Posterior vena cava (tissue), 2 donors: ENCODE data around the gene CCDC57. TPM values are rescaled to one million over a fixed set of nuclear protein-coding genes. Genes with fewer than 3 reads are reported as not detected.

Source experiments
- DNase-seq: peaks from one replicate; pipeline ENCODE4 v3.0.0-alpha.2; 2020; ENCODE audit warnings: low spot score
- intact Hi-C, 2 donors: fragments of 100-400 bp; cut with DNase I; formaldehyde crosslinking; loops; one replicate each; pipeline versions ENCODE4 v1.14.1 to v1.14.2; 2022 to 2023
- total RNA-seq, 2 donors: library from RNA; stranded (reverse); fragmentation: NEBNext Ultra II Directional; extraction: Animal tissue kit (Norgen Biotek cat#: 25700); gene quantifications; one replicate each; pipeline ENCODE4 v1.2.1, GENCODE V29; 2021
- donor health status: DM: yes; HTN: yes; CAD: no.
- donor health status: DM: yes; HTN: yes; CAD: no.

CCDC57 gene
- total RNA-seq, 2 donors from 2014 or later = 20.3 to 28.5 TPM

DNA sequence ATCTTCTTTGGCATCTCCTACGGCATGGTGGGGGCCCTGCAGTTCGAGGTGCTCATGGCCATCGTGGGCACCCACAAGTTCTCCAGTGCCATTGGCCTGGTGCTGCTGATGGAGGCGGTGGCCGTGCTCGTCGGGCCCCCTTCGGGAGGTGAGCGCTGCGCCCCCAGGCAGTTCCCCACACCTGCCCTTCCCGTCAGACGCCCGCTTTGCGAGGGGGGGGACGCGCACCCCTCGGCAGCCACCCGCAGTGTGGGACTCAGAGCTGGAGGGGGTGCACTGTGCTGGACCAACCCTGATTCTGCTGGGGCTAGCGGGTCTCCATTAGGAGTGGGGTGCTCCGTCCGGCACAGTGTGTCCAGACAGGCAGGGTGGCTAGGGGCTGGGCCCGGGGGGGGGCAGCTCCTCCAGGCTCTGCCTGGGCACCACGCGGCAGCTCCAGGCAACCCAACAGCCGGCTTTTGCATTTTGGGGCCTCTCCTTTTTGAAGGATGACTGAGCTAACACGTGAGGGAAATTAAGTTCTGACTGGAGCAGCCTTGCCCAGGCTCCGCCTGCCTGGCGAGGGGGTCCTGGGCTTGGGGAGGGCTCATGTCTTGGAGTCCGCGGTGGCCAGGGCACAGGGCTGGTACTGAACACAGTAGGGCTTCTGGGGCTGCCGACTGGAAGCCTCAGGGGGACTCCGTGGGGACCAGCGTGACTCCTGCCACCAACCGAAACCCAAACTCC lies 25.3 kb upstream of the CCDC57 start:
- intact Hi-C loops = loop anchor here (2.0 kb wide), 2 partner anchors 83 to 85 kb away; no protein-coding TSS in a partner anchor
- DNase-seq = peak; percentile 82

DNA sequence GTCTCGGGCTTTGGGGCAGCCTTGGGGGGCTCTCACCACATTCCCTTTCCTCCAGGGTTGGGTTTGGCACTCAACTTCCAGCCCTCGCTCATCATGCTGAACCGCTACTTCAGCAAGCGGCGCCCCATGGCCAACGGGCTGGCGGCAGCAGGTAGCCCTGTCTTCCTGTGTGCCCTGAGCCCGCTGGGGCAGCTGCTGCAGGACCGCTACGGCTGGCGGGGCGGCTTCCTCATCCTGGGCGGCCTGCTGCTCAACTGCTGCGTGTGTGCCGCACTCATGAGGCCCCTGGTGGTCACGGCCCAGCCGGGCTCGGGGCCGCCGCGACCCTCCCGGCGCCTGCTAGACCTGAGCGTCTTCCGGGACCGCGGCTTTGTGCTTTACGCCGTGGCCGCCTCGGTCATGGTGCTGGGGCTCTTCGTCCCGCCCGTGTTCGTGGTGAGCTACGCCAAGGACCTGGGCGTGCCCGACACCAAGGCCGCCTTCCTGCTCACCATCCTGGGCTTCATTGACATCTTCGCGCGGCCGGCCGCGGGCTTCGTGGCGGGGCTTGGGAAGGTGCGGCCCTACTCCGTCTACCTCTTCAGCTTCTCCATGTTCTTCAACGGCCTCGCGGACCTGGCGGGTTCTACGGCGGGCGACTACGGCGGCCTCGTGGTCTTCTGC lies 24.6 kb upstream of the CCDC57 start:
- intact Hi-C loops = loop anchor here (2.0 kb wide), 2 partner anchors 84 to 86 kb away; no protein-coding TSS in a partner anchor
- DNase-seq = peak; percentile 81

DNA sequence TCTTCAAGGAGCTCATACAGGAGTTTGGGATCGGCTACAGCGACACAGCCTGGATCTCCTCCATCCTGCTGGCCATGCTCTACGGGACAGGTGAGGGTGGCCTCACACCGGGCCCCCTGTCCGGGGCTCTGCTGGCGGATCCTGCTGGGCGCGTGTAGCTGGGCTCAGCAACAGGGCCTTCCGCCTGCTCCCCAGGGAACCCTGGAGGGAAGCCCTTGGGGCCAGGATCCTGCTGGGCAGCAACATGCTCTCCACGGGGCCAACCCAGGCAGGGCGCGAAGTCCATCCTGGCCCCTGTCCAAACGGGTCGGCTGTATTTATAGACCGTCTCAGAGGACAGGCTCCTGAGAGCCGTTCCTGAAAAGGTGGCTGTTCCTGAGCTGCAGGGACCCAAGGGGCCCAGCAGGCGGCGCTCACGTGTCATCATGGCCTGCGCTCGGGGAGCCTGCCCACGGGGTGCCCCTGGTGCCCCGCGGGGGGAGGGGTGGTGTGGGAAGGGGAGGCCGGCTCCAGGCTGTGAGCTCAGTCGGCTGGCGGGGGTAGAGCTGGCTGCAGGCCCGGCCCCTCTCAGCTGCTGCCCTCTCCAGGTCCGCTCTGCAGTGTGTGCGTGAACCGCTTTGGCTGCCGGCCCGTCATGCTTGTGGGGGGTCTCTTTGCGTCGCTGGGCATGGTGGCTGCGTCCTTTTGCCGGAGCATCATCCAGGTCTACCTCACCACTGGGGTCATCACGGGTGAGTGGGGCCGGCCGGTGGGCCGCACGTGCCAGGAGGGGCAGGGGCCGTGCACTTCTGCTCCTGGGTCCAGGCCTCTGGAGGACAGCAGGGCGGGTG lies 23.7 kb upstream of the CCDC57 start:
- peak; percentile 91 for DNase-seq
- intact Hi-C loops = loop anchor here (2.0 kb wide), 2 partner anchors 84 to 86 kb away; no protein-coding TSS in a partner anchor

DNA sequence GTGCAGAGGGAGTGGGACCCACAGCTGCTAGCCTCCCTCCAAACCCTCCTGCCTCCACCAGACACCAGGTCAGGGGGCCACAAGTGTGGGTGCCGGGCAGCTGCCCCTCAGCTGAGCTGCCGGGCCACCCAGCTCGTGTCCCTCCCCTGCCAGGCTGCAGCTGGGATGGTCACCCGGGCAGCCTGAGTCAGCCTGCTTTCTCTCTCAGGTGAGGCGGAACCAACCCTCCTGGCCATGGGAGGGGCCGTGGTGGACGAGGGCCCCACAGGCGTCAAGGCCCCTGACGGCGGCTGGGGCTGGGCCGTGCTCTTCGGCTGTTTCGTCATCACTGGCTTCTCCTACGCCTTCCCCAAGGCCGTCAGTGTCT lies 23.1 kb upstream of the CCDC57 start:
- intact Hi-C loops = loop anchor here (2.0 kb wide), 2 partner anchors 85 to 87 kb away; no protein-coding TSS in a partner anchor
- peak; percentile 76 for DNase-seq

DNA sequence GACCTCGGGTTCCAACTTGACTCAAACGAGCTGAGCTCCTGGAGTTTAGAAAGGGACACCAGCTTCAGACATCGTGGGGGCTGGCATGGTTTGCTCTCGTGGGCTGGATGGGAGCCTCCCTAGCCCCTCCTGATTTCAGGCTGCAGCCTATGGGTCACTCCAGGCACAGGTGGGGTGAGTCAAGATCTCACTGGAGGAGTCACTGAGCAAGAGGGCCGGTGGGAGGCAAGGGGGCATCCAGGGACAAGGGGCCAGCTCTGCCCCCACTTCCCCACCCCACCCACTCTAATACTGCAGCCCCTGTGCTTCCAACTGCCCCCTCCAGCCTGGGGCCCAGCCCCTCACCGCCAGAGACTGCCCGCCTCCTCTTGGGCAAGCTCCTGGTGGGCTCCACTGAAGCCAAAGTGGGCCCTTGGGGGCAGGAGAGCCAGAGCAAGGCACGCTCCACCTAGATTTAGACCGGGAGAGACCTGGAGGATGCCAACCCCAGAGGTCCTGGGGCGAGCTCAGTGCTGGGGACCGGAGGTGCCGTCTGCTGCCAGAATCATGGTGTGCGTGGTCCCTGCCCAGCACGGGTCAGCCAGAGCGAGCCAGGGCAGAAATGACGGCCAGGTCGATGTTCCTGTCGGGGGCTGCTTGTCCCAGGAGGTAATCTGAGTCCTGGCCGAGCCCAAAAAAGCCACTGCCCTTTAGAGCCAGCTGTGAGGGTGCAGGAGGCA lies 22.6 kb upstream of the CCDC57 start:
- peak; percentile 79 for DNase-seq
- intact Hi-C loops = no loop called here

DNA sequence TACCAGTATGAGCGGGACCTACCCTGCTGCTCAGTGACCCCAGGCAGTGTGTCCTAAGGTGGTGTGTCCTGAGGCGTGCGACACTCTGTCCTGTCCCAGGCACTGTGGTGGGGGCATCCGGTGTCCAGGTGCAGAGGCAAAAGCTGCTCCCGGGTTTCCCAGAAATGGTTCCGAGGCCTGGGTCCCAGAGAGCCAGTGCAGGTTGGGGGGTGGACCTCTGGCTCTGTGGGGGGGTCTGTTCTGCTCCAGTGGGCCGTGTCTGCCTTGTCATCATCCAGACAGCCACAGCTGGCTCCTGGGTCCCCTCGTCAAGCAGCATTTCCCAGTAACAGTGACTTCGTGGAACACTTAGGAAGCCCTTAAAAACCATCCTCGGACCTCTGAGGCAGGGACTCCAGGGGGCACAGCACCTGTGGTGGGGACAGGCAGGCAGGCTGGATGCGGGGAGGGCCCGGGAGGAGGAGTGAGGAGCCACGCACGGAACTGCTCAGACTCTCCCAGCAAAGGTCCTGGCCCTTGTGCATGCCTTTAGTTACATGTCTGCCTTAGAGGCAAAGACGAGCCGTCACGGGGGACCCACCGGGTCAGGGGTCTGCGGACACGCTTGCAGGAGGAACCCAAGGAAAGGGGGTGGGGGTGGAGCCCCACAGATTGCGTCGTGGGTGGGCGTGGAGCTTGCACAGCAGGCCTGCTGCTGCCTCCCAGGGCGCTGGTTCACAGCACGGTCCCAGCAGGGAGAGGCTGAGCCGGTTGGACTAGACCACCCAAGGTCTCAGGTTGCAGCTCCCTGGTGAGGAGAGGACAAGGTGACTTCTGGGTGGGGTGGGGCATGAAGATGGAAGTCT lies 21.8 kb upstream of the CCDC57 start:
- intact Hi-C loops = no loop called here
- peak; percentile 78 for DNase-seq

DNA sequence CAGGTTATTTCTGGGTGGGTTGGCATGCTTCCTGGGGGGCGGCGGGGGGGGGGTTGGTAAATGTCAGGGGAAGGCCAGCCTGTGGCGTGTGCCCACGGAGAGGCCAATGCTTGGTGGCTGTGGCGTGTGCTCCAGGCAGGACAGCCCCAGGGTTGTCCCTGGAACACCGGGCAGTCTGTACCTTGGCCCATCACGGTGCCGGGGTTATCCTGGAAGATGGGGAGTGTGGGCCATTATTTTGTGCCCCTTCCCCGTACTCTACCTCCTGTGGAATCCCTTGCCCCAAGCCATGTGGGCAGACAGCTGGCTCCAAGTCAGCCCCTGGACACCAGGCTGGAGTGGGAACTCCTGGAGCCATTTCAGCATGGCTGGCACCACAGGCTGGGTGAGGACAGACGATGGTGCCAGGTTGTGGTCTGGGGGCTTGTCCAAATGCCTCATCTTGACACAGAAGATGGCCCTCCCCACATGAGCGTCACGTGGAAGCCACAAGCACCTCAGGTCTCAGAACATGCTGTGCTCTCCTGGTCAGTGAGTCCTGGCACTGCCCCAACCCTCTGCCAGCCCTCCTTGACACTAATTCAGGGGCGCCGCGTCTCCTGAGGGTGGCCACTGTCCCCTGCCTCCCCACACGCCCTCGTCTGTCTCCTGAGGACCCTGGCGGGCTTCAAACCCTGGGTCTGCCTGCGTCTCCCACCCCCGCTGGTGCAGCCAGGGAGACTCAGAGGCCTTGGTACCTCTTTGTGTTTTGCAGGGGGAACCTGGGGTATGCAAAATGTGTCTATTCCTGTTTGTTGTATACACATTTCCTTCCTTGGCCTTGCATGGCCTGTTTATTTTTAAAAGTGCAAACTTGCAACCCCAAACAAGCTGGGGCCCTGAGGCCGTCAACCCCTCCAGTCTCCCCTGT lies 20.5 kb upstream of the CCDC57 start:
- intact Hi-C loops = no loop called here
- DNase-seq = peak; percentile 81

DNA sequence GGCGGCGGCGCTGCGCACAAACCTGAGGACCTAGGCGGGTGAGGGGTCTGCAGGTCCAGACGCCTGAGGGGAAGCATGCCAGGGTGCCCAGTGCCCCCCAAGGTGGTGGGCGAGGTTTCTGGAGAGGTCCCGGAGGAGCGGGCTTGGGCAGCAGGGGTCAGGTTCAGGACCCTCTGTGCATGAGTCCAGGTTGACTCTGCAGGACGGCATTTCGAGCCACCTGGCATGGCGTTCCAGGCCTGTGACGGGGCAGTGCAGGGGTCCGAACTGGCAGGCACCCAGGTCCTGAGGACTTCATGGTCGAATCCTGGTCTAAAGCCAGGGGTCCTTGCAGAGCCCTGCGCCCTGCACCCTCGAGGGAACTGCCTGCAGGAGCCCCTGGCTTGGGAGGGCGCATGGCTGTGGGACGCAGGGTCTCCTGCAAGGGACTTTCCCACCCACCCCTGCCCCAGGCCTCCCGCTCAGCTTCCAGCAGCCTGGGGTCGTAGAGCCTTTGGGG lies 19.7 kb upstream of the CCDC57 start:
- intact Hi-C loops = no loop called here
- DNase-seq = peak; percentile 82

DNA sequence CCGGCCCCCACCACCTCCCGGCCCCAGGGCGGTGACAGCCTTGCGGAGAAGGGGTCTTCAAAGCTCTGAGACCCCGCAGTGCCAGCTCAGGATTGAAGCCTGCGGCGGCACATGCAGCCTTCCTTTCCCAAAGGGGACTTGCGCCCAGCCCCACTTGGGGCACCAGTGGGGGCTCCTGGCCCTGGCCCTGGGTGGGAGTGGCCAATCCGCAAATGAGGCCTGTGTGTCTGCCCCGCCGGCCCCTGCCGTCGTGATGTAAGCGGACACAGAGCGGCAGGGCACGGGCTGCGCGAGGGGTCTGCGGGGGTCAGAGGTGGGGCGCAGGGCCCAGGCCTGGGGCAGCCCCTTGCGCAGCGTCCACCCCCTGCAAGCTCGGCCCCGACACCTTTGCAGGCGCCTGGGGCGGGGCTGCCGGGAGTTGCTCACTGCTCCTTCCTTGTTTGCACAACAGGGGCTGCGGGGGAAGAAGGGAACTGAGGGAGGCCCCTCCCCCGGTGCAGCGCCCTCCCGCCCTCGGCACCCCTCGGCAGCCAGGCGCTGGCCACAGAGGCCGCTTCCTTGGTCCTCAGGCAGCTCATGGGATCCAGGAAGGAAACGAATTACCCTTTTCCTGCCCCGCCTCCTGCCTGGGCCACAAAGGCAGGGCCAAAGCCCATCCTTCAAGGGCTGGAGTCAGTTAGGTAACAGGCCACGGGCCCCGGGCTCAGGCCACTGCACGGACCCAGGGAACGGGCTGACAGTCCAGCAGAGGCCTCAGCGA lies 19.1 kb upstream of the CCDC57 start:
- intact Hi-C loops = no loop called here
- peak; percentile 96 for DNase-seq

DNA sequence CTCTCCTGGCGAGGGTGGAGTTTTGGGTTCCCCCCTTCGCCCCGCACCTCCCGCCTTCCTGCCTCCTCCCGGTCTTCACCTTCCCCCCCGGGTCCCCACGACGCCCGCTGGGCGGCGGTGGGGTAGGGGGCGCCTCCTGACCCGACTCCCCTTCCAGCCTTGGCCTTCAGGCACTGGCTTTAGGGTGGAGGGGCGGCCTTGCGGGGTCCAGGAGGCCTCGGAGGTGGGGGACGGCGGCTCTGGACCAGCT lies 18.6 kb upstream of the CCDC57 start:
- intact Hi-C loops = no loop called here
- no peak for DNase-seq

DNA sequence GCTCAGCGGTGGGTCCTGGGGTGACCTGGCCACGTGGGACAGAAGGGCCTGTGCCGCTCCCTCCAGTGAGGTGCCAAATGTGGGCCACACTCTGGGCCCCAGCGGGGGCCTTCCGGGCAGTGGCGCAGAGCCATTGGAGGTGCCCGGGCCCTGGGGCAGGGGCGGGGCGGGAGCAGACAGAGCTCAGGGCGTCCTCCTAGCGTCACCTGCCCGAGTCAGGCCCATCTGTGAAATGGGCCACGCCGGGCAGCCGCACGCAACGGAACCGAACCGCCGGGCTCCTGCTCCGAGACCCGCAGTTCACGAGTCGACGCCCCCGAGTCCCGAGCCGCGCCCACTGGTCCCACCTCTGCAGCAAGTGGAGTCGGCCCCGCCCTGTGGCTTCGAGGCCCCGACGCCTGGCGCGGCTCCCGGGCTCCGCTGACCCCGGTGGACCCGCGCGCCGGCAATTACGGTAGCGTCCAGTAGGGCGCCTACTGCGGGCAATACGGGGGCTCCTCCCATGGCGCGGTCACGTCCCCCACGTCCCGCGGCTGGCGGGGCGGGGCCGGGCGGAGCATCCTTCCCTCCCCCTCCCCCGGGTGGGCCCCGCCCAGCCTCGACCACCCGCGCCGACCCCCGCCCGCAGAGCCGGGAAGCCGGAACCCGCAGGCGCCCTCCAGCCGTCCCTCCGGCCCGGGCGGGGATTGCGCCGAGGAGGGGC lies 18.1 kb upstream of the CCDC57 start:
- intact Hi-C loops = no loop called here
- DNase-seq = peak; percentile 97

DNA sequence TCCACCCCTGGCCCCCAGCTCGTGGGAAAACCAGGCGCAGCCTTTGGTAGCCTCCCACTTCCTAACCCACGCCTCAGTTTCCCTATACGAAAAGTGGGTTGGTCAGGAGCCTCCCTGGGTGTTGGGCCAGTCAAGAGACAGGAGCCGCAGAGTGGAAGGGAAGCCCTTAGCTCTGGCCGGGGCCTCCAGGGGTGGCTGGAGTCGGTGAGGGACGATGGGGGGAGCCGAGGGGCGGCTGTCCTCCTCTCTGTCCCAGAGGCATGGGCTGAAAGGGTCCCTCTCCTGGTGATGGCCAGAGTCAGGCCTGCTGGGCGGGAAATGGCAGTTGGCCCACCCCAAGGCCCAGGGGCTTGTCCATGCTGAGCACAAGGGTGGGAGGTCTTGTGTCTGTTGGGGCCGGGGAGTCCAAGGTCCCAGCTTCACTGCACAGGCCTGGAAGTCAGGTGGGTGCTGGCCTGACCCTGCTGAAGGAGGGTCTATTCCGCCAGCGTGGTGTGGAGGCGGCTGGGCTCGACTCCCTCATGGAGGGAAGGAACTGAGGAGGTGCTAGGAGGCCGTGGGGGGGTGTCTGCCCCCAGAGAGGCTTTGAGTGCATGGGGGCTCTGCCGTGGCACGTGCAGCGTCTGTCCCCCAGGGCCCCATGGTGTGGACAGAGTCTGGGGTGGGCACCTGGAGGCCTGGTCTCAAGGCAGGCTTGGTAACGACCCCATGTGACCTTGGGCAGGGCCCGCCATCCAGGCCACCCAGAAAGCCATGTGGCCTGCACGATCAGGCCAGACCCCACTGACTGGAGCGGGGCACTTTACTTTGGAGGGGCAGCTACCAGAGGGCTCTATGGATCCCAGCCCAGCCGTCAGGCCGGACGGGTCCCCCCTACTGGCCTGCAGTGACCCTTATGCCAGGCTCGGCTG lies 17.3 kb upstream of the CCDC57 start:
- intact Hi-C loops = no loop called here
- peak; percentile 81 for DNase-seq

DNA sequence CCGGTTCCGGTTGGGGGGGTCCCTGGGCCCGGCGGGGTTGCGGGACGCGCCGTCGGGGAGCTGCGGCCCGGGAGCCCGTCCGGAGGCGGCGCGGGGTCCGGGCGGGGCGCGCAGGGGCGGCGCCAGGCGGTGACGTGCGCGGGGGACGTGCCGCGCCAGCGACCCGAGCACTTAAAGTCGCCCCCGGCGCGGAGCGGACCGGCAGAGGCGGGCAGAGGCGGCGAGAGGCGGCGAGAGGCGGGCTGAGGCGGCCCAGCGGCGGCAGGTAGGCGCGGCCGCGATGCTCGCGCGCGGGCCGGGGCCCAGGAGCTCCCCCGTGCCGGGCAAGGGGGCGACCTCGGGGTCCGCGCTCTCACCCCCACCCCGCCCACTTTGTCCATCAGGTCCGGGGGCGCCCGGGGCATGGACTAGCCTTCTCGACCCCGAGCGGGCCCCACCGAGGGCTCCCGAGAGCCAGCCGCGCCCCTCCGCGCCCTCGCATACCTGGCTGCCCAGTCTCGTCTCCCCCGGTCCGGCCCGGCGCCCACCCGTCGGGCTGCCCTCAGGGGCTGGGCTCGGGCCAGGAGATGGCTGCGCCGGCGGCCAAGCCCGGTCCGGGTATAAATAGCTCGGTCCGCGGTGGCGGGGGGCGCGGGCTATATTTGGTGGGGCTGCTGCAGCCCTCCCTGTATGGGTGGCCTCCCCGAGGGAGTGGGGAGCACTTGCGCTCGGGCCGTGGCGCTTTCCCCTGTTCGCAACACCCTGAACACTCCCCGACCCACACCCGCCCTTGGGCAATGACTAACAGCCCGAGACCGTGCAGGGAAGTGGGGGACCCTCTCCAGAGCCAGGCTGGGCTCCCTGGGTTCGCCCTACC lies 16.4 kb upstream of the CCDC57 start, which contains the start of gene SLC16A3:
TSS of gene SLC16A3 (plus strand) at position 201 of the 856 bp plus-strand sequence. CDS start 6,967 bp downstream, outside the sequence.
- peak; percentile 94 for DNase-seq
- intact Hi-C loops = no loop called here

DNA sequence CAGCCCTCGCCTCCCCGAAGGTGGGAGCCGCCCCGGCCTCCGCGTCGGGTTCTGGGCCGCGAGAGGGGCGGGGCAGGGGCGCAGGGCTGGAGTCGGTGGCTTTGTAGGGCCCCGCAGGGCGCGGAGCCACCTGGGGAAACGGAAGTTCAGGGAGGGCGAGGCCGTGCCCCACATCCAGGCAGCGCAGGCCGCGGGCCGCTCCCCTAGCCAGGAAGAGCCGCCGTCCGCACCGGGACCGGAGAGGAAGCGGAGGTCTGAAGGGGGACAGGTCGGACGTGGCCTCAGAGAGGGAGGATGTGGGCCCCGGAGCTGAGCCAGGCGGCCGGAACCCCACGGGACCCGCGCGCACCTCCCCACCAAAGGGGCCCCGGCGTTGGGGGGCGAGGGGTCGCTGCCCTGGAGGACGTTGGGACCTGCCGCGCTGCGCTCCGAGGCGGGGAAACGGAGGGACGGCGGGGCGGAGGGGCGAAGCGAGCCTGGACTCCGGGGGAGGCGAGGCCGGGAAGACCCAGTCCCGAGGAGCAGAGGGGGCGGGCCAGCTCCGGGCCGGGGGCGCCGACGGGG lies 15.7 kb upstream of the CCDC57 start:
- intact Hi-C loops = no loop called here
- DNase-seq = peak; percentile 90
